Mesendoderm (in vitro differentiated cells): Measurements from ENCODE around the gene CSGALNACT2.

Source experiments
- DNase-seq: peaks from one replicate; pipeline ENCODE4 v3.0.0; 2013
- H2AK5ac ChIP-seq: 2 replicates; pipeline ENCODE4 v1.6.1; 2013; ENCODE audit warnings: low read length, inconsistent platforms
- H2BK120ac ChIP-seq: 2 replicates; pipeline ENCODE4 v1.6.1; 2013; ENCODE audit warnings: low read depth, mild to moderate bottlenecking, low read length, moderate library complexity, mixed read lengths
- H2BK15ac ChIP-seq: replicated peaks from 2 replicates; pipeline ENCODE4 v1.6.1; 2013; ENCODE audit warnings: low read depth, mild to moderate bottlenecking, moderate library complexity
- H2BK5ac ChIP-seq: 2 replicates; pipeline ENCODE4 v1.6.1; 2013; ENCODE audit warnings: low read length, inconsistent platforms
- H3K18ac ChIP-seq: 2 replicates; pipeline ENCODE4 v1.6.1; 2013; ENCODE audit warnings: mild to moderate bottlenecking, low read length, mixed read lengths
- H3K23ac ChIP-seq: one replicate; pipeline ENCODE4 v1.6.1; 2013; ENCODE audit warnings: low read length
- H3K27ac ChIP-seq: 2 replicates; pipeline ENCODE4 v1.5.1; 2013; ENCODE audit warnings: low read depth, mild to moderate bottlenecking, inconsistent platforms, low read length, moderate library complexity
- H3K27me3 ChIP-seq: 2 replicates; pipeline ENCODE4 v1.6.1; 2013; ENCODE audit warnings: low read length, control low read depth, mild to moderate bottlenecking, inconsistent platforms; ENCODE audit not compliant: insufficient read depth, poor library complexity
- H3K36me3 ChIP-seq: 2 replicates; pipeline ENCODE4 v1.6.1; 2013; ENCODE audit warnings: low read length, inconsistent platforms; ENCODE audit not compliant: control insufficient read depth, insufficient read depth
- H3K4ac ChIP-seq: one replicate; pipeline ENCODE4 v1.6.1; 2013; ENCODE audit warnings: low read depth, mild to moderate bottlenecking, low read length, moderate library complexity
- H3K4me1 ChIP-seq: 2 replicates; pipeline ENCODE4 v1.6.1; 2013; ENCODE audit warnings: low read depth, low read length, inconsistent platforms; ENCODE audit not compliant: control insufficient read depth
- H3K4me2 ChIP-seq: 2 replicates; pipeline ENCODE4 v1.6.1; 2013; ENCODE audit warnings: low read length
- H3K4me3 ChIP-seq: 2 replicates; pipeline ENCODE4 v1.5.1; 2013; ENCODE audit warnings: mild to moderate bottlenecking, low read length
- H3K56ac ChIP-seq: one replicate; pipeline ENCODE4 v1.6.1; 2013; ENCODE audit warnings: low read length
- H3K79me1 ChIP-seq: 2 replicates; pipeline ENCODE4 v1.6.1; 2013; ENCODE audit warnings: low read length, inconsistent platforms
- H3K79me2 ChIP-seq: 2 replicates; pipeline ENCODE4 v1.6.1; 2013; ENCODE audit warnings: mild to moderate bottlenecking, low read length; ENCODE audit not compliant: control insufficient read depth, insufficient read depth
- H3K9ac ChIP-seq: 2 replicates; pipeline ENCODE4 v1.6.1; 2013; ENCODE audit warnings: low read length, inconsistent platforms
- H4K5ac ChIP-seq: one replicate; pipeline ENCODE4 v1.6.1; 2013; ENCODE audit warnings: low read length
- H4K8ac ChIP-seq: one replicate; pipeline ENCODE4 v1.6.1; 2013; ENCODE audit warnings: low read depth, mild to moderate bottlenecking, control low read depth, low read length, moderate library complexity
- WGBS: extraction: QIAGEN DNeasy Blood & Tissue Kit; methylation state at CpG from one replicate; pipeline ENCODE4 v1.1.7; 2013; ENCODE audit warnings: low lambda C conversion rate, missing lambda C conversion rate; ENCODE audit not compliant: insufficient coverage; ENCODE audit errors: extremely low coverage; 5-methylcytosine and 5-hydroxymethylcytosine counted together

The CSGALNACT2 gene

GRCh38 chr10:43132867-43133787 lies 5.1 kb upstream of the CSGALNACT2 start:
- Histone ChIP-seq H2BK120ac (no peak overlapping the region), H3K4me2 (no peak overlapping the region), H3K4ac (no peak overlapping the region), H3K9ac (no peak overlapping the region), H3K79me2 (no peaks in the 10 kb centered on the region), H2BK5ac (no peak overlapping the region), H3K27me3 (no peaks in the 10 kb centered on the region), H3K4me3 (no peak overlapping the region), H3K36me3 (no peaks in the 10 kb centered on the region), H2BK15ac (no peak overlapping the region), H3K56ac (no peak overlapping the region), H4K8ac (no peak overlapping the region), H3K27ac (no peak overlapping the region), H3K23ac (no peak overlapping the region), H3K18ac (no peak overlapping the region), H2AK5ac (no peak overlapping the region), H3K79me1 (no peaks in the 10 kb centered on the region), H4K5ac (no peak overlapping the region), H3K4me1 (no peaks in the 10 kb centered on the region)
- DNase-seq, result no peak
- no CpG with 5 or more reads among the region's 3 CpGs for WGBS

GRCh38 chr10:43134126-43134905 lies 3.9 kb upstream of the CSGALNACT2 start:
- no peak overlapping the region for H3K18ac ChIP-seq
- no peaks in the 10 kb centered on the region for H3K79me2 ChIP-seq
- H3K4ac ChIP-seq, result no peak overlapping the region
- no peak overlapping the region for H4K8ac ChIP-seq
- no peaks in the 10 kb centered on the region for H3K4me1 ChIP-seq
- no peak overlapping the region for H3K56ac ChIP-seq
- DNase-seq, result no peak
- no peak overlapping the region for H2BK5ac ChIP-seq
- H2BK15ac ChIP-seq, result no peak overlapping the region
- H2BK120ac ChIP-seq, result no peak overlapping the region
- no peak overlapping the region for H3K27ac ChIP-seq
- H2AK5ac ChIP-seq, result no peak overlapping the region
- H4K5ac ChIP-seq, result no peak overlapping the region
- no peak overlapping the region for H3K4me2 ChIP-seq
- WGBS, result no CpG with 5 or more reads among the region's 5 CpGs
- H3K4me3 ChIP-seq, result no peak overlapping the region
- H3K23ac ChIP-seq, result no peak overlapping the region
- no peaks in the 10 kb centered on the region for H3K36me3 ChIP-seq
- H3K9ac ChIP-seq, result no peak overlapping the region
- H3K27me3 ChIP-seq, result no peaks in the 10 kb centered on the region
- no peaks in the 10 kb centered on the region for H3K79me1 ChIP-seq

DNA sequence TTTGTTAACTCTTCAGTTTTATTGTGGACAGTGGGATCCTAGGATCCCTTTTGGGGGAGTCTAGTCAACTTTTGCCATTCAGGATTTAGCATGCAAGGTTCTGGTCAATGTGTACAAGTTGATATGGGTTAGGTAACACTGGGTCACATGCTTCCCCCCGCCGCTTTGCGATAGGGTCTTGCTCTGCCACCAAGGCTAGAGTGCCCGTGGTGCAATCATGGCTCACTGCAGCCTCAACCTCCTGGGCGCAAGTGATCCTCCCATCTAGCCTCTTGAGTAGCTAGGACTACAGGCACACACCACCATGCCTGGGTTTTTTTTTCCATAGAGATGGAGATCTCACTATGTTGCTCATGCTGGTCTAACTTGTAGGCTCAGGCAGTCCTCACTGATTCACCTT lies 3.2 kb upstream of the CSGALNACT2 start:
- Histone ChIP-seq H3K23ac (no peak overlapping the region), H2BK15ac (no peak overlapping the region), H3K4me3 (no peak overlapping the region), H2AK5ac (no peak overlapping the region), H3K27ac (no peak overlapping the region), H3K9ac (no peak overlapping the region), H4K5ac (no peak overlapping the region), H3K4me1 (no peaks in the 10 kb centered on the region), H3K79me2 (no peaks in the 10 kb centered on the region), H2BK5ac (no peak overlapping the region), H2BK120ac (no peak overlapping the region), H3K18ac (no peak overlapping the region), H3K56ac (no peak overlapping the region), H3K36me3 (no peaks in the 10 kb centered on the region), H3K79me1 (no peaks in the 10 kb centered on the region), H4K8ac (no peak overlapping the region), H3K27me3 (no peaks in the 10 kb centered on the region), H3K4me2 (no peak overlapping the region), H3K4ac (no peak overlapping the region)
- no peak for DNase-seq
- no CpG with 5 or more reads among the region's 5 CpGs for WGBS

- Histone ChIP-seq H3K18ac (no peak overlapping the region), H2BK5ac (no peak overlapping the region), H3K27me3 (no peaks in the 10 kb centered on the region), H2BK15ac (no peak overlapping the region), H3K27ac (no peak overlapping the region), H3K79me2 (no peaks in the 10 kb centered on the region), H3K4me2 (no peak overlapping the region), H2BK120ac (no peak overlapping the region), H4K8ac (no peak overlapping the region), H3K4ac (no peak overlapping the region), H3K79me1 (no peaks in the 10 kb centered on the region), H4K5ac (no peak overlapping the region), H2AK5ac (no peak overlapping the region), H3K4me1 (no peaks in the 10 kb centered on the region), H3K4me3 (no peak overlapping the region), H3K56ac (no peak overlapping the region), H3K9ac (no peak overlapping the region), H3K36me3 (no peaks in the 10 kb centered on the region), H3K23ac (no peak overlapping the region)
- no peak for DNase-seq
- no CpG with 5 or more reads among the region's 2 CpGs for WGBS
Measured at GRCh38 chr10:43135656-43136055, 2.6 kb upstream of the CSGALNACT2 start.

GRCh38 chr10:43136432-43136831 lies 1.8 kb upstream of the CSGALNACT2 start:
- H3K4me3 ChIP-seq, result no peak overlapping the region
- H3K9ac ChIP-seq, result no peak overlapping the region
- H4K5ac ChIP-seq, result no peak overlapping the region
- H3K18ac ChIP-seq, result no peak overlapping the region
- H3K79me1 ChIP-seq, result no peaks in the 10 kb centered on the region
- H2BK15ac ChIP-seq, result no peak overlapping the region
- WGBS, result no CpG with 5 or more reads among the region's 5 CpGs
- H3K4ac ChIP-seq, result no peak overlapping the region
- H3K27ac ChIP-seq, result no peak overlapping the region
- no peak overlapping the region for H2BK120ac ChIP-seq
- no peaks in the 10 kb centered on the region for H3K36me3 ChIP-seq
- no peak overlapping the region for H2AK5ac ChIP-seq
- no peaks in the 10 kb centered on the region for H3K79me2 ChIP-seq
- H4K8ac ChIP-seq, result no peak overlapping the region
- DNase-seq, result no peak
- H3K27me3 ChIP-seq, result no peaks in the 10 kb centered on the region
- no peak overlapping the region for H3K56ac ChIP-seq
- no peak overlapping the region for H3K4me2 ChIP-seq
- no peak overlapping the region for H2BK5ac ChIP-seq
- H3K23ac ChIP-seq, result no peak overlapping the region
- H3K4me1 ChIP-seq, result no peaks in the 10 kb centered on the region
